HG03196 (cell line): ENCODE results near the gene GREM2.

ENCODE experiments used
- ATAC-seq: cut with Tn5 transposase; IDR thresholded peaks from one replicate; pipeline ENCODE4 v1.9.1; 2021; ENCODE audit not compliant: unreplicated experiment

The GREM2 gene

GRCh38 chr1:240562779-240563178, 49.2 kb downstream of the GREM2 start:
- ATAC-seq = no peak

- ATAC-seq = no peak
These were observed 49.8 kb downstream of the GREM2 start for GRCh38 chr1:240562111-240562590.

- ATAC-seq = no peak
These were observed 52.2 kb downstream of the GREM2 start for GRCh38 chr1:240559781-240560180.

- ATAC-seq = no peak
These were observed 56.4 kb downstream of the GREM2 start for GRCh38 chr1:240555524-240555923.

GRCh38 chr1:240553351-240553750, 58.6 kb downstream of the GREM2 start:
- ATAC-seq = no peak

- ATAC-seq = no peak
These were observed 72.1 kb downstream of the GREM2 start for GRCh38 chr1:240539769-240540414.

GRCh38 chr1:240538776-240539430, 73.1 kb downstream of the GREM2 start:
- no peak for ATAC-seq

- ATAC-seq = no peak
These were observed 78.7 kb downstream of the GREM2 start for GRCh38 chr1:240533154-240533780.

- no peak for ATAC-seq
These were observed 83.4 kb downstream of the GREM2 start for GRCh38 chr1:240528591-240528990.

GRCh38 chr1:240527086-240527485, 84.9 kb downstream of the GREM2 start:
- ATAC-seq = no peak

- no peak for ATAC-seq
These were observed 85.6 kb downstream of the GREM2 start for GRCh38 chr1:240526312-240526711.

- ATAC-seq = no peak
These were observed 87.4 kb downstream of the GREM2 start for GRCh38 chr1:240524356-240525069.

- no peak for ATAC-seq
These were observed 89.7 kb downstream of the GREM2 start for GRCh38 chr1:240522122-240522822.

- ATAC-seq = no peak
These were observed 94.1 kb downstream of the GREM2 start for GRCh38 chr1:240517891-240518290.

- ATAC-seq = no peak
These were observed 95.9 kb downstream of the GREM2 start for GRCh38 chr1:240516069-240516468.

GRCh38 chr1:240515505-240515904, 96.5 kb downstream of the GREM2 start:
- no peak for ATAC-seq

GRCh38 chr1:240511789-240512188, 100.2 kb downstream of the GREM2 start:
- no peak for ATAC-seq

- ATAC-seq = no peak
These were observed 103.0 kb downstream of the GREM2 start for GRCh38 chr1:240508950-240509349.

GRCh38 chr1:240508201-240508600, 103.8 kb downstream of the GREM2 start:
- ATAC-seq = no peak

- no peak for ATAC-seq
These were observed 105.8 kb downstream of the GREM2 start for GRCh38 chr1:240506176-240506575.

GRCh38 chr1:240503558-240503957, 108.4 kb downstream of the GREM2 start:
- no peak for ATAC-seq
